GM12872 (cell line): ENCODE results near the gene GLDN.

ENCODE experiments used
- TF ChIP-seq, protein P1 (sequence below): IDR thresholded peaks from 3 replicates; pipeline ENCODE4 v1.5.1; 2011; ENCODE audit warnings: low read depth, mild to moderate bottlenecking, low read length, moderate library complexity; ENCODE audit not compliant: insufficient read depth

The GLDN gene

GRCh38 chr15:51450001-51450400 is 108.5 kb downstream of the GLDN start:
- TF ChIP-seq, protein P1, sequence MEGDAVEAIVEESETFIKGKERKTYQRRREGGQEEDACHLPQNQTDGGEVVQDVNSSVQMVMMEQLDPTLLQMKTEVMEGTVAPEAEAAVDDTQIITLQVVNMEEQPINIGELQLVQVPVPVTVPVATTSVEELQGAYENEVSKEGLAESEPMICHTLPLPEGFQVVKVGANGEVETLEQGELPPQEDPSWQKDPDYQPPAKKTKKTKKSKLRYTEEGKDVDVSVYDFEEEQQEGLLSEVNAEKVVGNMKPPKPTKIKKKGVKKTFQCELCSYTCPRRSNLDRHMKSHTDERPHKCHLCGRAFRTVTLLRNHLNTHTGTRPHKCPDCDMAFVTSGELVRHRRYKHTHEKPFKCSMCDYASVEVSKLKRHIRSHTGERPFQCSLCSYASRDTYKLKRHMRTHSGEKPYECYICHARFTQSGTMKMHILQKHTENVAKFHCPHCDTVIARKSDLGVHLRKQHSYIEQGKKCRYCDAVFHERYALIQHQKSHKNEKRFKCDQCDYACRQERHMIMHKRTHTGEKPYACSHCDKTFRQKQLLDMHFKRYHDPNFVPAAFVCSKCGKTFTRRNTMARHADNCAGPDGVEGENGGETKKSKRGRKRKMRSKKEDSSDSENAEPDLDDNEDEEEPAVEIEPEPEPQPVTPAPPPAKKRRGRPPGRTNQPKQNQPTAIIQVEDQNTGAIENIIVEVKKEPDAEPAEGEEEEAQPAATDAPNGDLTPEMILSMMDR = no peak
